T-helper 17 cell (primary cell): ENCODE data around the gene EEF1A1. TPM values are rescaled to one million over a fixed set of nuclear protein-coding genes. Genes with fewer than 3 reads are reported as not detected.
"Not testable (repeated sequence)": the region's sequence is repeated elsewhere in the genome, so short reads cannot be mapped to it uniquely, and the experiment has no call there.

Source experiments
- ATAC-seq: fragments of 150-1000 bp; cut with Tn5 transposase; 2 replicates; pipeline ENCODE4 v1.10.0; 2021; ENCODE audit warnings: mild to moderate bottlenecking, moderate library complexity
- DNase-seq, 3 donors: peaks; one replicate each; pipeline versions ENCODE4 v3.0.0 to v3.0.0-alpha.2; 2020 to 2021
- H3K9me3 ChIP-seq: one replicate; pipeline ENCODE4 v1.7.0; 2013; ENCODE audit warnings: low read length, mild to moderate bottlenecking; ENCODE audit not compliant: control insufficient read depth, poor library complexity, severe bottlenecking
- H3K27ac Mint-ChIP-seq: one replicate; pipeline ENCODE4 v1.8.0; 2022; ENCODE audit warnings: mild to moderate bottlenecking, moderate library complexity, mixed read lengths
- H3K27me3 Mint-ChIP-seq: one replicate; pipeline ENCODE4 v1.8.0; 2022; ENCODE audit warnings: mixed read lengths
- H3K36me3 Mint-ChIP-seq: one replicate; pipeline ENCODE4 v1.8.0; 2022; ENCODE audit warnings: low read depth, mixed read lengths
- H3K4me1 Mint-ChIP-seq: one replicate; pipeline ENCODE4 v1.8.0; 2022; ENCODE audit warnings: mild to moderate bottlenecking, mixed read lengths
- H3K4me3 Mint-ChIP-seq: one replicate; pipeline ENCODE4 v1.8.0; 2022; ENCODE audit warnings: mild to moderate bottlenecking, moderate library complexity, mixed read lengths
- total RNA-seq, 4 donors: library from RNA in 2 of 4; stranded (reverse) in 2 of 4; gene quantifications; one replicate each; pipeline ENCODE4 v1.2.3 and lab custom pipeline; 2022 to 2026

Gene EEF1A1
- total RNA-seq, 2 donors from 2014 or later: 15,315 to 15,954 TPM

DNA sequence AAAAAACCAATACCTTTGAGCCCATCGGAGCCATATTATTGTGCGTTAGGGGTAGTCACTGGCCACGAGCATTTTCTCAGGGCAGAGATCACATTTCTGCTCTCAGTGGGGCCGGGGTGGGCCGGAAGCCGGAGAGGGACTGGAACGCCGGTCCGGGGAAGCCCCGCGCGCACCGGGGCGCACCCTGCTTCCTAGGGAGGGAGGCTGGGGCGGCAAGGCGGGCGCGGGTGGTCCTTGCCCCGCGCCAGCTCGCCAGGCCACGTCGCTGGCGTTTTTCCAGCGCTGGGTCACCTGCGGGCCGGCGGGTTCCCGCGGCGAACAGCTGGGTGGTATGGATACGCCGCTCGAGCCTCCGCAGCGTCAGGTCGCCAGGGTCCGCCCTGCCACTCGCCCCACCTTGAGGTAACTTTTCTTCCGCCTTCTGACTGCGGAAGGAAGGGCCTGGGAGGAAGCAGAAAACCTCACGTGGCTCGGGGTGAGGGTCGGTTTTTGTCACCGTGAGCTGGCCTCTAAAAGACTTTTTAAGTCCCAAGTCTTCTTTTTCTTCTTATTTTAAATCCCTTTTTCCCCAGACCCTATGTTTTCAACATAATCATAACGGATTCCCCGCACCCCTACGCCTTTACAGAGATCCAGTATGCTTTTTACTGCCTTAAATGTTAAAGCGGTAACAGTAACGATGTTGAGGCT is 2.7 kb upstream of the EEF1A1 start:
- peaks cover 6% of the 10 kb centered on the region for H3K27me3 Mint-ChIP-seq
- ATAC-seq: peak; percentile 32
- peaks cover 29% of the 10 kb centered on the region for H3K4me1 Mint-ChIP-seq
- H3K36me3 Mint-ChIP-seq: peaks cover 11% of the 10 kb centered on the region
- H3K9me3 ChIP-seq: peaks cover 2% of the 10 kb centered on the region
- H3K4me3 Mint-ChIP-seq: peak overlapping the region; percentile 91
- peak overlapping the region; percentile 100 for H3K27ac Mint-ChIP-seq
- DNase-seq: peak; percentile 62 to 73 (median 70)

- H3K27me3 Mint-ChIP-seq: peaks cover 6% of the 10 kb centered on the region
- ATAC-seq: peak; percentile 36
- H3K36me3 Mint-ChIP-seq: peaks cover 11% of the 10 kb centered on the region
- peaks cover 4% of the 10 kb centered on the region for H3K9me3 ChIP-seq
- H3K4me3 Mint-ChIP-seq: peak overlapping the region; percentile 91
- H3K4me1 Mint-ChIP-seq: peaks cover 40% of the 10 kb centered on the region
- peak overlapping the region; percentile 100 for H3K27ac Mint-ChIP-seq
- peak in 1 of 3 donors; percentile 58 for DNase-seq
These were observed 636 bp upstream of the EEF1A1 start for GRCh38 chr6:73521351-73521985.

GRCh38 chr6:73519926-73520687 is 725 bp downstream of the EEF1A1 start:
- DNase-seq: peak; percentile 64 to 79 (median 67)
- H3K27me3 Mint-ChIP-seq: peaks cover 6% of the 10 kb centered on the region
- peaks cover 11% of the 10 kb centered on the region for H3K36me3 Mint-ChIP-seq
- peak overlapping the region; percentile 100 for H3K27ac Mint-ChIP-seq
- peak overlapping the region; percentile 91 for H3K4me3 Mint-ChIP-seq
- peaks cover 4% of the 10 kb centered on the region for H3K9me3 ChIP-seq
- H3K4me1 Mint-ChIP-seq: peaks cover 51% of the 10 kb centered on the region
- ATAC-seq: peak; percentile 34

GRCh38 chr6:73518982-73519881 is 1.6 kb downstream of the EEF1A1 start:
- peak overlapping the region; percentile 100 for H3K27ac Mint-ChIP-seq
- not testable (repeated sequence) for H3K27me3 Mint-ChIP-seq, DNase-seq, ATAC-seq, H3K9me3 ChIP-seq
- H3K4me3 Mint-ChIP-seq: peak overlapping the region; percentile 91
- H3K4me1 Mint-ChIP-seq: peaks cover 55% of the 10 kb centered on the region
- peaks cover 11% of the 10 kb centered on the region for H3K36me3 Mint-ChIP-seq

GRCh38 chr6:73518100-73518981 is 2.5 kb downstream of the EEF1A1 start:
- peak overlapping the region; percentile 100 for H3K27ac Mint-ChIP-seq
- not testable (repeated sequence) for H3K27me3 Mint-ChIP-seq, DNase-seq, ATAC-seq, H3K9me3 ChIP-seq
- H3K36me3 Mint-ChIP-seq: peaks cover 11% of the 10 kb centered on the region
- peaks cover 52% of the 10 kb centered on the region for H3K4me1 Mint-ChIP-seq
- peak overlapping the region; percentile 91 for H3K4me3 Mint-ChIP-seq

GRCh38 chr6:73516514-73517489 is 4.0 kb downstream of the EEF1A1 start:
- peak overlapping the region; percentile 100 for H3K27ac Mint-ChIP-seq
- peaks cover 6% of the 10 kb centered on the region for H3K27me3 Mint-ChIP-seq
- H3K36me3 Mint-ChIP-seq: peaks cover 13% of the 10 kb centered on the region
- peaks cover 53% of the 10 kb centered on the region for H3K4me1 Mint-ChIP-seq
- H3K4me3 Mint-ChIP-seq: peak overlapping the region; percentile 76
- ATAC-seq: no peak
- no peak for DNase-seq
- H3K9me3 ChIP-seq: peaks cover 4% of the 10 kb centered on the region

DNA sequence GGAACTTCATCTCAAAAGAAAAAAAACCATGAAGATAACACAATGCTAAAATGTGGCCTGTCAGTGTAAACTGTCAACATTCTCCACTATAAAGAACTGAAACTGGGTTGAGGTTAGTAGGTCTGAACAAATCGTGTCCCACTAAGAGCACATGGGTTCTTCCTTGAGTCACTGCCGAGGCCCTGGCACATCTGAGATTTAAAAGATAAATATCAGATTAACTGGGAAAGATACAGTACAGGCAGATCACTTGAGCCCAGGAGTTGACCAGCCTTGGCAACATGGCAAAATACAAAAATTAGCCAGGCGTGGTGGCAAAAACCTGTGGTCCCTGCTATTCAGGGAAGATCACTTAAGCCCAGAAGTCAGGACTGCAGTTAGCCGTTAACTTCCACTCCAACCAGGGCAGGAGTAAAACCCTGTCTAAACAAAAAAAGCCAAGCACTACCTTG is 5.6 kb downstream of the EEF1A1 start:
- no peaks in the 10 kb centered on the region for H3K27me3 Mint-ChIP-seq
- H3K9me3 ChIP-seq: peaks cover 4% of the 10 kb centered on the region
- H3K27ac Mint-ChIP-seq: peak overlapping the region; percentile 100
- peak; percentile 12 for ATAC-seq
- DNase-seq: no peak
- H3K36me3 Mint-ChIP-seq: peaks cover 11% of the 10 kb centered on the region
- peak overlapping the region; percentile 76 for H3K4me3 Mint-ChIP-seq
- peaks cover 45% of the 10 kb centered on the region for H3K4me1 Mint-ChIP-seq

GRCh38 chr6:73514746-73515110 is 6.1 kb downstream of the EEF1A1 start:
- Mint-ChIP-seq H3K27me3 (no peaks in the 10 kb centered on the region), H3K4me3 (peak overlapping the region; percentile 76), H3K36me3 (peaks cover 8% of the 10 kb centered on the region), H3K4me1 (peaks cover 40% of the 10 kb centered on the region), H3K27ac (peak overlapping the region; percentile 100)
- ATAC-seq (no peak), DNase-seq (no peak)
- H3K9me3 ChIP-seq: peaks cover 4% of the 10 kb centered on the region

DNA sequence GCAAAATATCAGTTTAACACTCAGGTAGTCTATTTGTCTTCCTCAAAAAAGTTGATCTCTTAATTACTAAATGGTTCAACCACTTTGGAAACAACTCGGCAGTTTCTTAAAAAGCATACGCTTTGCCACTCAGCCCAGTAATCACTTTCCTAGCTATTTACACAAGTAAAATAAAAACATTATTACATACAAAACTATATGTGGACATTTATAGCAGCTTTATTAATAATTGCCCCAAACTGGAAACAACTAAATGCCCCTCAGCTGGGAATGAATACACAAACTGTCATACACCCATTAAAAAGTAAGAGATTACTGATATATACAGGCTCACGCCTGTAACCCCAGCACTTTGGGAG is 7.4 kb downstream of the EEF1A1 start:
- Mint-ChIP-seq H3K4me3 (peak overlapping the region; percentile 45), H3K27me3 (no peaks in the 10 kb centered on the region), H3K27ac (peak overlapping the region; percentile 100), H3K36me3 (peaks cover 3% of the 10 kb centered on the region), H3K4me1 (peaks cover 33% of the 10 kb centered on the region)
- H3K9me3 ChIP-seq: peaks cover 2% of the 10 kb centered on the region
- no peak for DNase-seq
- peak; percentile 5 for ATAC-seq

- ATAC-seq (no peak), DNase-seq (no peak)
- Mint-ChIP-seq H3K4me3 (no peak overlapping the region), H3K4me1 (peaks cover 26% of the 10 kb centered on the region), H3K27ac (peak overlapping the region; percentile 67), H3K27me3 (no peaks in the 10 kb centered on the region), H3K36me3 (peaks cover 3% of the 10 kb centered on the region)
- H3K9me3 ChIP-seq: no peaks in the 10 kb centered on the region
These were observed 9.0 kb downstream of the EEF1A1 start for GRCh38 chr6:73511796-73512195.

DNA sequence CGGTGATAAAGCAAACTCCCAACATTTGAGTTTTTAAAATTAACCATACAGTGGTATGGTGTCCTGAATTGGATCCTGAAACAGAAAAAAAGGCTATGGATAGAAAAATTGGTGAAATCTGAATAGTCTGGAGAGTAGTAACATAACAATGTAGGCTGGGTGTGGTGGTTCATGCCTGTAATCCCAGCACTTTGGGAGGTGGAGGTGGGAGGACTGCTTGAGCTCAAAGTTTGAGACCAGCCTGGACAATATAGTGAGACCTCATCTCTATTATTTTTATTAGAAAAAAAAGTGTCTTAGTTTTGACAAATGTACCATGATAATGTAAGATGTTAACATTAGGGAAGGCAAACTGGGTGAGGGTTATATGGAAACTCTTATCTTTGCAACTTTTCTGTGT is 11.0 kb downstream of the EEF1A1 start:
- ATAC-seq: no peak
- no peak overlapping the region for H3K4me3 Mint-ChIP-seq
- no peak for DNase-seq
- H3K9me3 ChIP-seq: no peaks in the 10 kb centered on the region
- H3K27me3 Mint-ChIP-seq: no peaks in the 10 kb centered on the region
- peaks cover 10% of the 10 kb centered on the region for H3K4me1 Mint-ChIP-seq
- H3K27ac Mint-ChIP-seq: peak overlapping the region; percentile 11
- peaks cover 3% of the 10 kb centered on the region for H3K36me3 Mint-ChIP-seq
